ENCODE measurements around the gene SEMA6B.

DNA sequence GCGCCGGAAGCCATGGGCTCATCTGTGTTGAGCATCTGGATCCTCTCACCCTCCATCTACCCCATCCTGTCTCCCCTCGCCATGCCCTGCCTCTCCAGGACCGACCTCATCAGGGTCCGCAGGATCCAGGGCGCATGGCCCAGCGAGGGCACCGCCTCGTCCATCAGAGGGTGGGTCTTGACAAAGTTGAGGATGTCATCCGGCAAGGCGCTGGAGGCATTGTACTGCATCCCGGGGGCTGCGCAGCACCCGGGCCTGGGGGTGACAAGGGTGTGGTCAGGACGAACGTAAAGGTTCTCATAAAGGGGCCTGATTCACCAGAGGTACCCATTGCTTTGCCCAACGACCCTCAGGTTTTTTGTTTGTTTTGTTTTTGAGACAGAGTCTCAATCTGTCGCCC, 9.5 kb downstream of the SEMA6B start:
- TF ChIP-seq POLR2A (IDR thresholded peaks at IDR 0.05; ENCODE audit: low read length) (no peak), GATA1 (IDR thresholded peaks at IDR 0.05; ENCODE audit: low read depth, low read length) (no peak)
